HepG2 (cell line): ENCODE measurements around the gene GNG7. TPM values are rescaled to one million over a fixed set of nuclear protein-coding genes. Genes with fewer than 3 reads are reported as not detected.

Source experiments
- ATAC-seq: fragments of 200-7000 bp; cut with Tn5 transposase; 3 replicates; pipeline ENCODE4 v1.9.1; 2020; ENCODE audit warnings: mild to moderate bottlenecking, moderate library complexity
- BruUV-seq: library from RNA; stranded (reverse); fragments of 400-500 nt; replicated peaks from 2 replicates; lab custom pipeline; 2021; lab: Mats Ljungman, UMichigan
- CTCF ChIA-PET: fragments of 300-600 bp; formaldehyde crosslinking; extraction: SDS; loops from one replicate; lab custom pipeline; 2021; ENCODE audit warnings: low total read pairs, inconsistent platforms, low intra/inter-chr PET ratio; lab: Yijun Ruan, JAX
- POLR2A ChIA-PET: fragments of 350-600 bp; sonication (Branson Sonifier 250); formaldehyde crosslinking; loops from one replicate; lab custom pipeline; 2020; ENCODE audit warnings: antibody characterized with exemption, inconsistent platforms; lab: Yijun Ruan, JAX
- DNase-seq: peaks from one replicate; pipeline ENCODE4 v3.0.0-alpha.2; 2015; ENCODE audit warnings: low spot score
- FAIRE-seq: peaks from 3 replicates; lab custom pipeline; 2011; peaks lifted over from hg19 to GRCh38; lab: Jason Lieb, UNC
- H2AFZ ChIP-seq: one replicate; pipeline ENCODE4 v1.6.1; 2011; ENCODE audit warnings: low read length, inconsistent platforms
- H3K27ac ChIP-seq: fragments of 300-600 bp; 3 replicates; pipeline ENCODE4 v1.8.0; 2011; ENCODE audit warnings: mixed run types, mild to moderate bottlenecking, mixed read lengths, low read length, inconsistent platforms; ENCODE audit not compliant: insufficient read depth; ENCODE audit errors: extremely low read length
- H3K27me3 ChIP-seq, 2 experiments: fragments of 200-600 bp in 1 of 2; 2 replicates in 1 of 2; 3 replicates in 1 of 2; pipeline versions ENCODE4 v1.6.0 to v1.8.0; 2011; ENCODE audit warnings: low read length in 2 of 2, mild to moderate bottlenecking in 2 of 2, moderate library complexity in 2 of 2, inconsistent platforms in 1 of 2; ENCODE audit not compliant: insufficient read depth in 2 of 2, control insufficient read depth in 1 of 2
- H3K36me3 ChIP-seq, 2 experiments: fragments of 200-600 bp in 1 of 2; replicated peaks in 1 of 2; 2 replicates in 1 of 2; 3 replicates in 1 of 2; pipeline versions ENCODE4 v1.5.1 to v1.8.0; 2011; ENCODE audit warnings: low read length in 2 of 2, inconsistent platforms in 1 of 2; ENCODE audit not compliant: insufficient read depth in 2 of 2, control insufficient read depth in 1 of 2
- H3K4me1 ChIP-seq: 2 replicates; pipeline ENCODE4 v1.5.1; 2012; ENCODE audit warnings: low read length, inconsistent platforms; ENCODE audit not compliant: insufficient read depth
- H3K4me2 ChIP-seq: 2 replicates; pipeline ENCODE4 v1.6.0; 2011; ENCODE audit warnings: low read depth, low read length, inconsistent platforms
- H3K4me3 ChIP-seq, 3 experiments: fragments of 200-600 bp in 1 of 3; sonication (generic), shearing (Covaris generic) in 1 of 3; replicated peaks in 1 of 3; 2 replicates each; pipeline ENCODE4 v1.5.1; 2011 to 2016; ENCODE audit warnings: low read length in 3 of 3, inconsistent platforms in 2 of 3, low read depth in 2 of 3, mild to moderate bottlenecking in 2 of 3, control low read depth in 1 of 3, mixed read lengths in 1 of 3; ENCODE audit not compliant: insufficient read depth in 1 of 3
- H3K79me2 ChIP-seq: one replicate; pipeline ENCODE4 v1.6.1; 2011; ENCODE audit warnings: low read length, inconsistent platforms; ENCODE audit not compliant: insufficient read depth
- H3K9ac ChIP-seq: 2 replicates; pipeline ENCODE4 v1.6.0; 2011; ENCODE audit warnings: mild to moderate bottlenecking, low read depth, low read length, inconsistent platforms; ENCODE audit not compliant: insufficient read depth
- H3K9me3 ChIP-seq: 2 replicates; pipeline ENCODE4 v1.5.1; 2012; ENCODE audit warnings: mild to moderate bottlenecking, low read length
- H4K20me1 ChIP-seq: 2 replicates; pipeline ENCODE4 v1.6.0; 2011; ENCODE audit warnings: inconsistent platforms, mild to moderate bottlenecking, low read length, moderate library complexity; ENCODE audit not compliant: insufficient read depth
- ARID2 ChIP-seq: sonication (generic); formaldehyde crosslinking; IDR thresholded peaks from 2 replicates; pipeline ENCODE4 v1.8.1; 2022; ENCODE audit warnings: mild to moderate bottlenecking, missing genetic modification reagents, borderline replicate concordance
- DDIT3 ChIP-seq: sonication (generic); formaldehyde crosslinking; IDR thresholded peaks from 2 replicates; pipeline ENCODE4 v1.4.0; 2020; ENCODE audit warnings: mild to moderate bottlenecking, missing genetic modification reagents
- FOXP4 ChIP-seq: sonication (generic); formaldehyde crosslinking; IDR thresholded peaks from 2 replicates; pipeline ENCODE4 v1.4.0; 2020; ENCODE audit warnings: missing genetic modification reagents
- NBN ChIP-seq: fragments of 450-650 bp; conservative IDR thresholded peaks from 2 replicates; pipeline ENCODE4 v1.6.1; 2017
- NFKB2 ChIP-seq: sonication (generic); formaldehyde crosslinking; IDR thresholded peaks from 2 replicates; pipeline ENCODE4 v1.4.0; 2020; ENCODE audit warnings: missing genetic modification reagents, borderline replicate concordance
- NPAS2 ChIP-seq: sonication (generic); formaldehyde crosslinking; IDR thresholded peaks from 2 replicates; pipeline ENCODE4 v1.8.0; 2022; ENCODE audit warnings: mild to moderate bottlenecking, missing genetic modification reagents, borderline replicate concordance
- NR2F6 ChIP-seq, 2 experiments: IDR thresholded peaks; 2 replicates each; pipeline ENCODE4 v1.6.1; 2016; ENCODE audit warnings: antibody characterized with exemption in 1 of 2, mild to moderate bottlenecking in 1 of 2
- PAF1 ChIP-seq: IDR thresholded peaks from 2 replicates; pipeline ENCODE4 v1.6.1; 2016; ENCODE audit warnings: missing genetic modification reagents, missing compliant biosample characterization
- SMYD3 ChIP-seq: sonication (generic); formaldehyde crosslinking; IDR thresholded peaks from 2 replicates; pipeline ENCODE4 v1.8.1; 2023; ENCODE audit warnings: mild to moderate bottlenecking, missing genetic modification reagents
- SNAPC5 ChIP-seq: sonication (generic); formaldehyde crosslinking; IDR thresholded peaks from 2 replicates; pipeline ENCODE4 v1.8.1; 2023; ENCODE audit warnings: mild to moderate bottlenecking, missing genetic modification reagents, borderline replicate concordance
- SOX13 ChIP-seq, 3 experiments: fragments of 450-650 bp in 1 of 3; sonication (generic) in 1 of 3; formaldehyde crosslinking in 1 of 3; IDR thresholded peaks in 2 of 3; conservative IDR thresholded peaks in 1 of 3; 2 replicates each; pipeline versions ENCODE4 v1.5.0 to v1.6.1; 2016 to 2020; ENCODE audit warnings: antibody characterized with exemption in 1 of 3, mild to moderate bottlenecking in 1 of 3, missing compliant biosample characterization in 1 of 3, missing genetic modification reagents in 1 of 3, moderate library complexity in 1 of 3
- ZNF17 ChIP-seq: sonication (generic); formaldehyde crosslinking; IDR thresholded peaks from 2 replicates; pipeline ENCODE4 v1.5.0; 2020; ENCODE audit warnings: mild to moderate bottlenecking, missing genetic modification reagents
- ZNF234 ChIP-seq: sonication (generic); formaldehyde crosslinking; conservative IDR thresholded peaks from 2 replicates; pipeline ENCODE4 v1.5.1; 2020; ENCODE audit warnings: mild to moderate bottlenecking, missing genetic modification reagents
- ZNF256 ChIP-seq: sonication (generic); formaldehyde crosslinking; conservative IDR thresholded peaks from 2 replicates; pipeline ENCODE4 v1.4.0; 2020; ENCODE audit warnings: missing genetic modification reagents
- WGBS: methylation state at CpG from one replicate; pipeline ENCODE4 v1.1.6; 2017; ENCODE audit warnings: low lambda C conversion rate; 5-methylcytosine and 5-hydroxymethylcytosine counted together
- in situ Hi-C: cut with HindIII; loops from 2 replicates; pipeline ENCODE4 v1.10.0; 2017; ENCODE audit warnings: low pct_unique_long_range_greater_than_20kb; ENCODE audit not compliant: extremely low pct_ligation_motif_present
- intact Hi-C: fragments of 100-400 bp; cut with micrococcal nuclease; formaldehyde crosslinking; loops from one replicate; pipeline ENCODE4 v1.10.0; 2022; ENCODE audit not compliant: unreplicated experiment
- polyA plus RNA-seq, 8 experiments: library from polyadenylated mRNA; depleted of rRNA in 3 of 8; stranded (reverse) in 7 of 8; unstranded in 1 of 8; fragments of >200 nt; fragmentation: Illumina TruSeq in 4 of 8; extraction: Trizol in 4 of 8; gene quantifications; 2 replicates each; pipeline versions ENCODE4 v1.2.1 to v1.2.3, GENCODE V29; 2011 to 2016; ENCODE audit warnings: low read depth in 4 of 8, missing spikeins in 1 of 8, mixed read lengths in 1 of 8; ENCODE audit not compliant: insufficient read depth in 1 of 8
- total RNA-seq, 5 experiments: library from RNA; depleted of rRNA; stranded (reverse); fragments of >200 nt; fragmentation: Illumina TruSeq; extraction: Trizol; gene quantifications; 2 replicates each; pipeline ENCODE4 v1.2.3, GENCODE V29; 2016; ENCODE audit warnings: low read depth in 1 of 5
- TF ChIP-seq, protein P1 (sequence below): IDR thresholded peaks from 2 replicates; pipeline ENCODE4 v1.6.1; 2016; ENCODE audit warnings: missing biosample characterization, missing genetic modification reagents, low read depth

Gene GNG7
- total and polyA plus RNA-seq, 2 of the 13 experiments (the other 11 are each of a cell fraction or from before 2014, with no cell fraction given) = 1.4 to 3.3 TPM

- POLR2A ChIA-PET = no interaction called here
- Histone ChIP-seq H3K4me3 (no peak overlapping the region), H3K4me2 (no peak overlapping the region), H3K9ac (no peak overlapping the region), H4K20me1 (no peaks in the 10 kb centered on the region), H3K4me1 (peaks cover 22% of the 10 kb centered on the region), H3K9me3 (no peaks in the 10 kb centered on the region), H3K79me2 (no peaks in the 10 kb centered on the region), H2AFZ (no peak overlapping the region), H3K27me3 (no peaks in the 10 kb centered on the region), H3K27ac (no peak overlapping the region), H3K36me3 (no peaks in the 10 kb centered on the region; a peak in 1 of 5 replicates)
- CTCF ChIA-PET = no interaction called here
- TF ChIP-seq SMYD3 (CRISPR knock-in tag) (no peak), NBN (no peak), ARID2 (CRISPR knock-in tag) (no peak), SNAPC5 (CRISPR knock-in tag) (no peak), ZNF256 (no peak), ZNF234 (no peak)
- TF ChIP-seq, protein P1, sequence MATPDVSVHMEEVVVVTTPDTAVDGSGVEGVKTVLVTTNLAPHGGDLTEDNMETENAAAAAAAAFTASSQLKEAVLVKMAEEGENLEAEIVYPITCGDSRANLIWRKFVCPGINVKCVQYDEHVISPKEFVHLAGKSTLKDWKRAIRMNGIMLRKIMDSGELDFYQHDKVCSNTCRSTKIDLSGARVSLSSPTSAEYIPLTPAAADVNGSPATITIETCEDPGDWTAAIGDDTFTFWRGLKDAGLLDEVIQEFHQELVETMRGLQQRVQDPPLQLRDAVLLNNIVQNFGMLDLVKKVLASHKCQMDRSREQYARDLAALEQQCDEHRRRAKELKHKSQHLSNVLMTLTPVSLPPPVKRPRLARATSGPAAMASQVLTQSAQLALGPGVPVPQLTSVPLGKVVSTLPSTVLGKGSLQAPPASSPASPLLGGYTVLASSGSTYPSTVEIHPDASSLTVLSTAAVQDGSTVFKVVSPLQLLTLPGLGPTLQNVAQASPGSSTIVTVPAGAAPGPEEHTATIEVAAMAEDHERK = no peak
- in situ Hi-C loops (no loop called here), intact Hi-C loops (no loop called here)
- DNase-seq (no peak), ATAC-seq (no peak), FAIRE-seq (no peak)
- BruUV-seq = no TSS peak
- 55% methylated on average over 8 of the region's 12 CpGs for WGBS
Measured at GRCh38 chr19:2693492-2694160, 8.9 kb downstream of the GNG7 start.

GRCh38 chr19:2691951-2692350, 10.5 kb downstream of the GNG7 start:
- Histone ChIP-seq H3K4me3 (no peak overlapping the region), H3K27ac (no peak overlapping the region), H3K79me2 (no peaks in the 10 kb centered on the region), H3K4me1 (peaks cover 22% of the 10 kb centered on the region), H3K9me3 (no peaks in the 10 kb centered on the region), H3K9ac (no peak overlapping the region), H4K20me1 (no peaks in the 10 kb centered on the region), H3K4me2 (no peak overlapping the region), H3K36me3 (no peaks in the 10 kb centered on the region; a peak in 1 of 5 replicates), H3K27me3 (no peaks in the 10 kb centered on the region), H2AFZ (no peak overlapping the region)
- intact Hi-C loops = no loop called here
- no TSS peak for BruUV-seq
- 100% methylated on average over 6 of the region's 9 CpGs for WGBS
- ATAC-seq (no peak), FAIRE-seq (no peak), DNase-seq (no peak)
- ChIA-PET POLR2A (no interaction called here), CTCF (no interaction called here)
- in situ Hi-C loops = no loop called here
- TF ChIP-seq DDIT3 (no peak), NR2F6 (IDR thresholded peaks at IDR 0.05) (no peak), NR2F6 (CRISPR knock-in tag; IDR thresholded peaks at IDR 0.05) (no peak), NFKB2 (no peak), SOX13 (IDR thresholded peaks at IDR 0.05) (no peak), SOX13 (CRISPR knock-in tag; conservative IDR thresholded peaks at IDR 0.05 in 1 of 2, IDR thresholded peaks at IDR 0.05 in 1 of 2) (no peak), NPAS2 (CRISPR knock-in tag) (no peak), FOXP4 (CRISPR knock-in tag) (no peak), ZNF17 (no peak), PAF1 (CRISPR knock-in tag) (no peak)
